Hippocampal formation (tissue), 2 donors: ENCODE data around the gene ZNHIT3.

Source experiments
- DNase-seq, 2 donors: peaks; one replicate each; lab custom pipeline; 2025; lab: John Stamatoyannopoulos, UW

The ZNHIT3 gene

GRCh38 chr17:36512641-36513040 lies 26.2 kb downstream of the ZNHIT3 start:
- DNase-seq: no peak

GRCh38 chr17:36514856-36515255 lies 28.4 kb downstream of the ZNHIT3 start:
- DNase-seq: no peak

- no peak for DNase-seq
Observed at GRCh38 chr17:36515837-36516236, 29.4 kb downstream of the ZNHIT3 start.

- DNase-seq: no peak
Observed at GRCh38 chr17:36523113-36523512, 36.6 kb downstream of the ZNHIT3 start.

- no peak for DNase-seq
Observed at GRCh38 chr17:36524428-36524876, 38.0 kb downstream of the ZNHIT3 start.

- DNase-seq: no peak
Observed at GRCh38 chr17:36525113-36525512, 38.6 kb downstream of the ZNHIT3 start.

- no peak for DNase-seq
Observed at GRCh38 chr17:36525888-36526287, 39.4 kb downstream of the ZNHIT3 start.

GRCh38 chr17:36527621-36528250 lies 41.3 kb downstream of the ZNHIT3 start:
- no peak for DNase-seq

- DNase-seq: no peak
Observed at GRCh38 chr17:36529121-36529520, 42.6 kb downstream of the ZNHIT3 start.

- no peak for DNase-seq
Observed at GRCh38 chr17:36532435-36532975, 46.0 kb downstream of the ZNHIT3 start.

- DNase-seq: peak in 1 of 2 donors; percentile 9
Observed at GRCh38 chr17:36533935-36534839, 47.7 kb downstream of the ZNHIT3 start.

- peak; percentile 57 to 79 for DNase-seq
Observed at GRCh38 chr17:36534840-36535668, 48.6 kb downstream of the ZNHIT3 start, which contains the start of the genes MYO19 and PIGW. Gene MYO19, minus strand, starts transcription at chr17:36534868. Its CDS starts 2,330 bp downstream, at chr17:36532538. Gene PIGW, plus strand, starts transcription at chr17:36534987. Its CDS starts 2,115 bp downstream, at chr17:36537102.

- no peak for DNase-seq
Observed at GRCh38 chr17:36535669-36536081, 49.2 kb downstream of the ZNHIT3 start.

GRCh38 chr17:36540696-36541095 lies 54.2 kb downstream of the ZNHIT3 start:
- no peak for DNase-seq

- no peak for DNase-seq
Observed at GRCh38 chr17:36542755-36543154, 56.3 kb downstream of the ZNHIT3 start.

- peak in 1 of 2 donors; percentile 27 for DNase-seq
Observed at GRCh38 chr17:36544044-36544306, 57.5 kb downstream of the ZNHIT3 start.

- DNase-seq: peak; percentile 84
Observed at GRCh38 chr17:36544307-36545076, 58.0 kb downstream of the ZNHIT3 start, which contains the start of gene GGNBP2. Gene GGNBP2, plus strand, starts transcription at chr17:36544919. Its CDS starts 806 bp downstream, at chr17:36545725.

- DNase-seq: no peak
Observed at GRCh38 chr17:36545077-36545464, 58.6 kb downstream of the ZNHIT3 start.
